ENCODE results near the gene PROC.
A peak's percentile ranks its signal among the peaks of the same experiment; 100 is the strongest.

DNA sequence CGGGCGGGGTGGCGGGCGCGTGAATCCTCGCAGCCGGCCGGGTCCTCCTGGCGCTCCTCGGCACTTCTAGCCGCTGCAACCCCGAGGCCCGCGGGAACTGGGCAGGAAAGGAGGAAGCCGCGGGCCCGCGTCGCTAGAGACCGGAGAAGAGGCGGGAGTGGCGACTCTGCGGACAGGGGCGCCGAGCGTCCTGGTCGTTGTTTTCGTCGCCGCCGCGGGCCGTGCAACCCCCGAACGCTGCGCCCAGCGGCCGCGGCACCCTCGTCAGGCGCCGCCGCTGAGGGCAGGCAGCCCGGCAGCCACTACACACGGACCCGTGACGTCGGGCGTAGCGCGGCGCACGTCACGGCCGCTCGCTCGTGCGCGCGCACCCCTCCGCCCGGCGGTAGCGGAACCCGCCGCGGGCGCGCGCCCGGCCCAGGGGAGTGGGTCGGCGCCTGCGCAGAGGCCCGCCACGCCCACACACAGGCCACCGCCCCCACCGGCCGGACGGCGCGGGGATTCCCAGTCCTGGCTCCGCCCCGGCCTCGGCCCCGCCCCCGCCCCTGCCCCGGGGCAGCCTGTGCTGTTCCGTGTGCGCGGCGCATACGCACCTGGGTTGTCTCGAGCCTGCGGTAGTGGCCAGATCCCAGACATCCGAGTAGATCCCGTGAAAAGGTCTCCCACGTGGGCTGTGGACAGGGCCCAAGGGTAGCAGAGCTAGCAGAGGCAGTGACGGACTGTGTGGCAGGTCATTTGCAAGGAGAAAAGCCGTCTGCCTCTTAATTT, 30.4 kb upstream of the PROC start, which contains the start of gene MAP3K2:
- TF ChIP-seq, protein P1, sequence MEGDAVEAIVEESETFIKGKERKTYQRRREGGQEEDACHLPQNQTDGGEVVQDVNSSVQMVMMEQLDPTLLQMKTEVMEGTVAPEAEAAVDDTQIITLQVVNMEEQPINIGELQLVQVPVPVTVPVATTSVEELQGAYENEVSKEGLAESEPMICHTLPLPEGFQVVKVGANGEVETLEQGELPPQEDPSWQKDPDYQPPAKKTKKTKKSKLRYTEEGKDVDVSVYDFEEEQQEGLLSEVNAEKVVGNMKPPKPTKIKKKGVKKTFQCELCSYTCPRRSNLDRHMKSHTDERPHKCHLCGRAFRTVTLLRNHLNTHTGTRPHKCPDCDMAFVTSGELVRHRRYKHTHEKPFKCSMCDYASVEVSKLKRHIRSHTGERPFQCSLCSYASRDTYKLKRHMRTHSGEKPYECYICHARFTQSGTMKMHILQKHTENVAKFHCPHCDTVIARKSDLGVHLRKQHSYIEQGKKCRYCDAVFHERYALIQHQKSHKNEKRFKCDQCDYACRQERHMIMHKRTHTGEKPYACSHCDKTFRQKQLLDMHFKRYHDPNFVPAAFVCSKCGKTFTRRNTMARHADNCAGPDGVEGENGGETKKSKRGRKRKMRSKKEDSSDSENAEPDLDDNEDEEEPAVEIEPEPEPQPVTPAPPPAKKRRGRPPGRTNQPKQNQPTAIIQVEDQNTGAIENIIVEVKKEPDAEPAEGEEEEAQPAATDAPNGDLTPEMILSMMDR (IDR thresholded peaks at IDR 0.05), result no peak
- TF ChIP-seq POLR2A (IDR thresholded peaks at IDR 0.05), result peak; percentile 86
